ENCODE results near the gene PLXND1. TPM values are rescaled to one million over a fixed set of nuclear protein-coding genes. Genes with fewer than 3 reads are reported as not detected.

PLXND1 gene, protein sequence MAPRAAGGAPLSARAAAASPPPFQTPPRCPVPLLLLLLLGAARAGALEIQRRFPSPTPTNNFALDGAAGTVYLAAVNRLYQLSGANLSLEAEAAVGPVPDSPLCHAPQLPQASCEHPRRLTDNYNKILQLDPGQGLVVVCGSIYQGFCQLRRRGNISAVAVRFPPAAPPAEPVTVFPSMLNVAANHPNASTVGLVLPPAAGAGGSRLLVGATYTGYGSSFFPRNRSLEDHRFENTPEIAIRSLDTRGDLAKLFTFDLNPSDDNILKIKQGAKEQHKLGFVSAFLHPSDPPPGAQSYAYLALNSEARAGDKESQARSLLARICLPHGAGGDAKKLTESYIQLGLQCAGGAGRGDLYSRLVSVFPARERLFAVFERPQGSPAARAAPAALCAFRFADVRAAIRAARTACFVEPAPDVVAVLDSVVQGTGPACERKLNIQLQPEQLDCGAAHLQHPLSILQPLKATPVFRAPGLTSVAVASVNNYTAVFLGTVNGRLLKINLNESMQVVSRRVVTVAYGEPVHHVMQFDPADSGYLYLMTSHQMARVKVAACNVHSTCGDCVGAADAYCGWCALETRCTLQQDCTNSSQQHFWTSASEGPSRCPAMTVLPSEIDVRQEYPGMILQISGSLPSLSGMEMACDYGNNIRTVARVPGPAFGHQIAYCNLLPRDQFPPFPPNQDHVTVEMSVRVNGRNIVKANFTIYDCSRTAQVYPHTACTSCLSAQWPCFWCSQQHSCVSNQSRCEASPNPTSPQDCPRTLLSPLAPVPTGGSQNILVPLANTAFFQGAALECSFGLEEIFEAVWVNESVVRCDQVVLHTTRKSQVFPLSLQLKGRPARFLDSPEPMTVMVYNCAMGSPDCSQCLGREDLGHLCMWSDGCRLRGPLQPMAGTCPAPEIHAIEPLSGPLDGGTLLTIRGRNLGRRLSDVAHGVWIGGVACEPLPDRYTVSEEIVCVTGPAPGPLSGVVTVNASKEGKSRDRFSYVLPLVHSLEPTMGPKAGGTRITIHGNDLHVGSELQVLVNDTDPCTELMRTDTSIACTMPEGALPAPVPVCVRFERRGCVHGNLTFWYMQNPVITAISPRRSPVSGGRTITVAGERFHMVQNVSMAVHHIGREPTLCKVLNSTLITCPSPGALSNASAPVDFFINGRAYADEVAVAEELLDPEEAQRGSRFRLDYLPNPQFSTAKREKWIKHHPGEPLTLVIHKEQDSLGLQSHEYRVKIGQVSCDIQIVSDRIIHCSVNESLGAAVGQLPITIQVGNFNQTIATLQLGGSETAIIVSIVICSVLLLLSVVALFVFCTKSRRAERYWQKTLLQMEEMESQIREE (N-terminal part only)
- 152 TPM for total RNA-seq
- polyA plus RNA-seq (ENCODE audit: insufficient read depth, low read depth, low replicate concordance): 67.0 TPM
- long read RNA-seq, donor 1, full-length matches to known transcripts: 3 of 27 reads
- long read RNA-seq, donor 1, partial matches to known transcripts: 24 of 27 reads
- long read RNA-seq, donor 1, other reads (novel, unspliced or antisense): 0 of 27 reads
- long read RNA-seq, donor 2, full-length matches to known transcripts: 1 of 28 reads
- long read RNA-seq, donor 2, partial matches to known transcripts: 27 of 28 reads
- long read RNA-seq, donor 2, other reads (novel, unspliced or antisense): 0 of 28 reads
- long read RNA-seq, donor 3, partial matches to known transcripts: 34 of 34 reads
- long read RNA-seq, donor 3, other reads (novel, unspliced or antisense): 0 of 34 reads
- long read RNA-seq, donor 4, partial matches to known transcripts: 36 of 37 reads
- long read RNA-seq, donor 4, other reads (novel, unspliced or antisense): 0 of 37 reads
- long read RNA-seq, donor 5: 0 reads
- long read RNA-seq, donor 6, partial matches to known transcripts: 9 of 9 reads
- long read RNA-seq, donor 6, other reads (novel, unspliced or antisense): 0 of 9 reads
- long read RNA-seq, donor 7, partial matches to known transcripts: 27 of 29 reads
- long read RNA-seq, donor 7, other reads (novel, unspliced or antisense): 2 of 29 reads
- long read RNA-seq, donor 8, partial matches to known transcripts: 33 of 34 reads
- long read RNA-seq, donor 8, other reads (novel, unspliced or antisense): 0 of 34 reads
- long read RNA-seq, donor 9, partial matches to known transcripts: 5 of 5 reads
- long read RNA-seq, donor 9, other reads (novel, unspliced or antisense): 0 of 5 reads
- long read RNA-seq, donor 10, full-length matches to known transcripts: 1 of 16 reads
- long read RNA-seq, donor 10, partial matches to known transcripts: 15 of 16 reads
- long read RNA-seq, donor 10, other reads (novel, unspliced or antisense): 0 of 16 reads

DNA sequence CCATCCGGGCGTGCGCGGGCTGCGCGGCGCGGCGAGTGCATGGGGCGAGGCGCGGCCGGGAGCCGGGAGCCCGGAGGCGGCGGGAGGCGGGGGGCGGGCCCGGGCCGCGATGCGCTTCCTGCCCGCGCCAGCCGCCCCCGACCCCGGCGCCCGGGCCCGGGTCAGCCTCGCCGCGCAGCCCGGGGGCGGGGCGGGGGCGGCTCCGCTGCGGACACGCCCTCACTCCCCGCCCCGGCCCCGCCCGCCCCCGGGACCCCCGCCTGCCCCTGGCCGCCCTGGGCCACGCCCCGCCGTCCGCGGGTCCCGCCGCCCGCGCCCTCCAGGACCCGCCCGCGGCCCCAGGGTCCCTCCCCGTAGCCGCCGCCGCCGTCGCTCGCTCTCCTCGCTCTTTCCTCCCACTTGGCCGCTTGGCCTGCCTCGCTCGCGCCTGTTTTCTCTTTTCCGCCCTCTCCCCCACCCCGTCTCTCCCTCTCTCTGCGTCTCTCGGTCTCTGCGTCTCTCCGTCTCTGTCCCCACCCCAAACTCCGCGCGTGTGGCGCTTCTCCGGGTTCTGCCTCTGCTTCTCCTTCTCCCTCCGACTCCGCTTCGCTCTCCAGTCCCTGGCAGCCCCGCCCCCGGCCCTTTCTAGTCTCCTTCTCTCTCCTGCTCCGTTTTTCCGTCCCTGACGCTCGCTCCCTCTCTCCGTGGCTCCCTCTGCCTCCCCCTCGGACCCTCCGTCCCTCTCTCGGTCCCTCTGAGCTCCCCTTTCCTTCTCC, at the start of gene PLXND1:
PLXND1 (minus strand) TSS at position 41 of the 755 bp plus-strand sequence; CDS start at position 4, 37 bp downstream.
- intact Hi-C loops (cut with DNase I): no loop called here
- TF ChIP-seq, protein P1, sequence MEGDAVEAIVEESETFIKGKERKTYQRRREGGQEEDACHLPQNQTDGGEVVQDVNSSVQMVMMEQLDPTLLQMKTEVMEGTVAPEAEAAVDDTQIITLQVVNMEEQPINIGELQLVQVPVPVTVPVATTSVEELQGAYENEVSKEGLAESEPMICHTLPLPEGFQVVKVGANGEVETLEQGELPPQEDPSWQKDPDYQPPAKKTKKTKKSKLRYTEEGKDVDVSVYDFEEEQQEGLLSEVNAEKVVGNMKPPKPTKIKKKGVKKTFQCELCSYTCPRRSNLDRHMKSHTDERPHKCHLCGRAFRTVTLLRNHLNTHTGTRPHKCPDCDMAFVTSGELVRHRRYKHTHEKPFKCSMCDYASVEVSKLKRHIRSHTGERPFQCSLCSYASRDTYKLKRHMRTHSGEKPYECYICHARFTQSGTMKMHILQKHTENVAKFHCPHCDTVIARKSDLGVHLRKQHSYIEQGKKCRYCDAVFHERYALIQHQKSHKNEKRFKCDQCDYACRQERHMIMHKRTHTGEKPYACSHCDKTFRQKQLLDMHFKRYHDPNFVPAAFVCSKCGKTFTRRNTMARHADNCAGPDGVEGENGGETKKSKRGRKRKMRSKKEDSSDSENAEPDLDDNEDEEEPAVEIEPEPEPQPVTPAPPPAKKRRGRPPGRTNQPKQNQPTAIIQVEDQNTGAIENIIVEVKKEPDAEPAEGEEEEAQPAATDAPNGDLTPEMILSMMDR (IDR thresholded peaks at IDR 0.05; ENCODE audit: borderline replicate concordance, extremely low read depth, insufficient read depth): no peak
- peak; percentile 70 to 94 (median 86) for DNase-seq
- Histone ChIP-seq H3K9ac (ENCODE audit: low read length in 3 of 3) (peak within 1 kb of the TSS; percentile 16 to 75 (median 36)), H3K27me3 (ENCODE audit: control insufficient read depth, insufficient read depth, low read length) (no peaks in the 10 kb centered on the region), H3K4me3 (ENCODE audit: low read length in 3 of 3) (peak within 1 kb of the TSS; percentile 54 to 69 (median 62)), H3K36me3 (ENCODE audit: control insufficient read depth in 2 of 3, insufficient read depth in 3 of 3, low read length in 3 of 3) (no peaks in the 10 kb centered on the region), H3K9me3 (ENCODE audit: control insufficient read depth in 2 of 3, insufficient read depth in 1 of 3, low read length in 3 of 3) (no peaks in the 10 kb centered on the region), H3K27ac (ENCODE audit: low read depth in 2 of 2, low read length in 2 of 2) (peak within 1 kb of the TSS; percentile 82 to 92), H3K4me1 (ENCODE audit: control insufficient read depth in 2 of 3, insufficient read depth in 2 of 3, low read depth in 1 of 3, low read length in 3 of 3) (peaks cover 0 to 35% (median 9%) of the 10 kb centered on the region in 3 donors)
- no peak for FAIRE-seq

DNA sequence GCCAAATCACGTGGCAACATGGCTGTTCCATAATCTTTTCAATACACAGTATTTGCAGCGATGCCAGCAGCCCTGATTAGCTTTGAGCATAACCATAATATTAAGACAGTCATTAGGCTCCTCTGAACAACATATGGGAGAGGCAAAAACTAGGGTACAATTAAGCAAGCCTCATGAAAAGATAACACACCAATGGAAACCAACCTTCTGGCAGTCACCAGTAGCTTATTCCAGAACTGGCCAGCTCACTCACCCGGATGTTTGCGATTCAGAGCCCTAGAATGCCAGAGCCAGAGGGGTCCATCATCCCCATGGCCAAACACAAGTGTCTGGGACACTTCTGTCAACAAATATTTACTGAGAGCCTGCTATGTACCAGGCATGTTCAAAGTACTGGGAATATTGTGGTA, 48.8 kb upstream of the PLXND1 start:
- Histone ChIP-seq H3K9me3 (ENCODE audit: control insufficient read depth in 2 of 3, insufficient read depth in 1 of 3, low read length in 3 of 3) (no peaks in the 10 kb centered on the region), H3K27ac (ENCODE audit: low read depth in 2 of 2, low read length in 2 of 2) (no peak overlapping the region), H3K4me1 (ENCODE audit: control insufficient read depth in 2 of 3, insufficient read depth in 2 of 3, low read depth in 1 of 3, low read length in 3 of 3) (peaks cover 0 to 21% (median 14%) of the 10 kb centered on the region in 3 donors), H3K27me3 (ENCODE audit: control insufficient read depth, insufficient read depth, low read length) (no peaks in the 10 kb centered on the region), H3K4me3 (ENCODE audit: low read length in 3 of 3) (no peak overlapping the region), H3K36me3 (ENCODE audit: control insufficient read depth in 2 of 3, insufficient read depth in 3 of 3, low read length in 3 of 3) (peaks cover 0 to 8% (median 6%) of the 10 kb centered on the region in 3 donors), H3K9ac (ENCODE audit: low read length in 3 of 3) (no peak overlapping the region)
- DNase-seq (no peak), FAIRE-seq (no peak)
- intact Hi-C loops (cut with DNase I): loop anchor here (10.0 kb wide), 1 partner anchor 170 kb away; no protein-coding TSS in a partner anchor
- TF ChIP-seq, protein P1 (IDR thresholded peaks at IDR 0.05; ENCODE audit: borderline replicate concordance, extremely low read depth, insufficient read depth): no peak

Measured in kidney (tissue), 22 donors.